OCI-LY1 (cell line): ENCODE results near the gene PPP2R3B.

Experiments used
- H2AFZ ChIP-seq: fragments of 200-600 bp; sonication (generic), shearing (Covaris generic); 2 replicates; pipeline ENCODE4 v1.6.0; 2014; ENCODE audit warnings: antibody characterized with exemption, mild to moderate bottlenecking, low read length
- H3F3A ChIP-seq: fragments of 200-600 bp; sonication (generic), shearing (Covaris generic); 2 replicates; pipeline ENCODE4 v1.6.0; 2014; ENCODE audit warnings: mild to moderate bottlenecking, antibody characterized with exemption, low read length, moderate library complexity; ENCODE audit not compliant: insufficient read depth
- H3K27ac ChIP-seq: fragments of 200-600 bp; sonication (generic); 2 replicates; pipeline ENCODE4 v1.5.1; 2014; ENCODE audit warnings: low read length, mixed run types, mild to moderate bottlenecking, low read depth; ENCODE audit not compliant: poor library complexity, severe bottlenecking
- H3K27me3 ChIP-seq: fragments of 200-600 bp; sonication (generic); 2 replicates; pipeline ENCODE4 v1.6.0; 2014; ENCODE audit warnings: antibody characterized with exemption, mild to moderate bottlenecking, low read length, moderate library complexity; ENCODE audit not compliant: insufficient read depth
- H3K36me3 ChIP-seq: fragments of 200-600 bp; sonication (generic); 2 replicates; pipeline ENCODE4 v1.6.1; 2014; ENCODE audit warnings: mild to moderate bottlenecking, antibody characterized with exemption, low read length, moderate library complexity, mixed read lengths; ENCODE audit not compliant: insufficient read depth
- H3K4me1 ChIP-seq: fragments of 200-600 bp; sonication (generic); 2 replicates; pipeline ENCODE4 v1.5.1; 2014; ENCODE audit warnings: mild to moderate bottlenecking, low read length, moderate library complexity; ENCODE audit not compliant: insufficient read depth, severe bottlenecking
- H3K4me2 ChIP-seq: fragments of 200-600 bp; sonication (generic), shearing (Covaris generic); 2 replicates; pipeline ENCODE4 v1.6.1; 2014; ENCODE audit warnings: low read length
- H3K4me3 ChIP-seq: fragments of 200-600 bp; sonication (generic); 2 replicates; pipeline ENCODE4 v1.5.1; 2014; ENCODE audit warnings: low read length, low read depth, mild to moderate bottlenecking, mixed read lengths; ENCODE audit not compliant: poor library complexity, severe bottlenecking
- H3K79me2 ChIP-seq: fragments of 200-600 bp; shearing (Covaris generic); 2 replicates; pipeline ENCODE4 v1.6.1; 2016; ENCODE audit warnings: mixed run types, low read length, mixed read lengths; ENCODE audit not compliant: insufficient read depth
- H3K9ac ChIP-seq: fragments of 200-600 bp; sonication (generic), shearing (Covaris generic); 2 replicates; pipeline ENCODE4 v1.6.1; 2014; ENCODE audit warnings: mild to moderate bottlenecking, low read length, mixed read lengths
- H3K9me2 ChIP-seq: fragments of 200-600 bp; sonication (generic), shearing (Covaris generic); 2 replicates; pipeline ENCODE4 v1.6.1; 2014; ENCODE audit warnings: low read depth, mild to moderate bottlenecking, low read length, mixed read lengths
- H3K9me3 ChIP-seq: fragments of 200-600 bp; shearing (Covaris generic); 2 replicates; pipeline ENCODE4 v1.6.1; 2014; ENCODE audit warnings: low read length, mixed read lengths
- H4K20me1 ChIP-seq: fragments of 200-600 bp; sonication (generic), shearing (Covaris generic); 2 replicates; pipeline ENCODE4 v1.6.0; 2016; ENCODE audit warnings: mild to moderate bottlenecking, low read length; ENCODE audit not compliant: insufficient read depth
- CTCF ChIP-seq: fragments of 200-600 bp; sonication (generic), shearing (Covaris generic); IDR thresholded peaks from 2 replicates; pipeline ENCODE4 v1.5.1; 2017; ENCODE audit warnings: mild to moderate bottlenecking, antibody characterized with exemption, low read length, moderate library complexity, mixed read lengths
- EZH2 ChIP-seq: fragments of 200-600 bp; sonication (generic), shearing (Covaris generic); IDR thresholded peaks from 2 replicates; pipeline ENCODE4 v1.8.0; 2017; ENCODE audit warnings: borderline replicate concordance, mixed run types, mild to moderate bottlenecking, antibody characterized with exemption, low read length, moderate library complexity, mixed read lengths

The PPP2R3B gene

GRCh38 chrX:295136-295535 lies 91.6 kb downstream of the PPP2R3B start:
- Histone ChIP-seq H2AFZ (no peak overlapping the region), H3K9me2 (no peaks in the 10 kb centered on the region), H3F3A (no peaks in the 10 kb centered on the region), H3K36me3 (peaks cover 63% of the 10 kb centered on the region), H3K4me3 (no peak overlapping the region), H3K9me3 (no peaks in the 10 kb centered on the region), H3K27me3 (no peaks in the 10 kb centered on the region), H4K20me1 (no peaks in the 10 kb centered on the region), H3K4me1 (no peaks in the 10 kb centered on the region), H3K4me2 (no peak overlapping the region), H3K9ac (no peak overlapping the region), H3K79me2 (no peaks in the 10 kb centered on the region), H3K27ac (no peak overlapping the region)
- TF ChIP-seq CTCF (no peak), EZH2 (no peak)

GRCh38 chrX:292900-293897 lies 93.5 kb downstream of the PPP2R3B start:
- no peak overlapping the region for H3K9ac ChIP-seq
- no peaks in the 10 kb centered on the region for H3K9me3 ChIP-seq
- H3K4me3 ChIP-seq, result no peak overlapping the region
- H3K9me2 ChIP-seq, result no peaks in the 10 kb centered on the region
- no peaks in the 10 kb centered on the region for H3K4me1 ChIP-seq
- H4K20me1 ChIP-seq, result no peaks in the 10 kb centered on the region
- H3K27ac ChIP-seq, result no peak overlapping the region
- TF ChIP-seq CTCF (no peak), EZH2 (no peak)
- no peaks in the 10 kb centered on the region for H3F3A ChIP-seq
- H3K27me3 ChIP-seq, result no peaks in the 10 kb centered on the region
- H3K79me2 ChIP-seq, result no peaks in the 10 kb centered on the region
- H2AFZ ChIP-seq, result no peak overlapping the region
- no peak overlapping the region for H3K4me2 ChIP-seq
- H3K36me3 ChIP-seq, result peaks cover 66% of the 10 kb centered on the region

- no peak overlapping the region for H2AFZ ChIP-seq
- no peaks in the 10 kb centered on the region for H3K79me2 ChIP-seq
- no peaks in the 10 kb centered on the region for H3K9me2 ChIP-seq
- no peak overlapping the region for H3K27ac ChIP-seq
- H3K4me3 ChIP-seq, result no peak overlapping the region
- TF ChIP-seq CTCF, result no peak
- no peak for TF ChIP-seq EZH2
- no peaks in the 10 kb centered on the region for H3K9me3 ChIP-seq
- H3K36me3 ChIP-seq, result peaks cover 74% of the 10 kb centered on the region
- H3K27me3 ChIP-seq, result no peaks in the 10 kb centered on the region
- H3K4me1 ChIP-seq, result peaks cover 5% of the 10 kb centered on the region
- H3K9ac ChIP-seq, result no peak overlapping the region
- H3F3A ChIP-seq, result no peaks in the 10 kb centered on the region
- H3K4me2 ChIP-seq, result no peak overlapping the region
- H4K20me1 ChIP-seq, result no peaks in the 10 kb centered on the region
Measured at GRCh38 chrX:291411-291901, 95.3 kb downstream of the PPP2R3B start.
